GM23338 (cell line): ENCODE measurements around the gene CDC42EP5. TPM values are rescaled to one million over a fixed set of nuclear protein-coding genes. Genes with fewer than 3 reads are reported as not detected.

Experiments
- ATAC-seq: fragments of 200-7000 bp; cut with Tn5 transposase; 3 replicates; pipeline ENCODE4 v1.9.1; 2020
- DNase-seq: peaks from one replicate; pipeline ENCODE4 v3.0.0-alpha.2; 2015; ENCODE audit warnings: low spot score
- H2AFZ ChIP-seq: fragments of 200-600 bp; sonication (generic); 2 replicates; pipeline ENCODE4 v1.8.0; 2016; ENCODE audit warnings: antibody characterized with exemption, mild to moderate bottlenecking, moderate library complexity
- H3F3A ChIP-seq: fragments of 200-600 bp; sonication (generic); replicated peaks from 2 replicates; pipeline ENCODE4 v1.8.0; 2017; ENCODE audit warnings: antibody characterized with exemption, mixed run types, low read depth
- H3K27ac ChIP-seq: fragments of 200-600 bp; sonication (generic); 2 replicates; pipeline ENCODE4 v1.6.1; 2016; ENCODE audit warnings: low read depth
- H3K27me3 ChIP-seq: fragments of 200-600 bp; sonication (generic); 2 replicates; pipeline ENCODE4 v1.8.0; 2016; ENCODE audit warnings: mild to moderate bottlenecking, mixed run types, moderate library complexity; ENCODE audit not compliant: insufficient read depth
- H3K36me3 ChIP-seq: fragments of 200-600 bp; sonication (generic); 2 replicates; pipeline ENCODE4 v1.8.0; 2016; ENCODE audit warnings: mild to moderate bottlenecking; ENCODE audit not compliant: insufficient read depth
- H3K4me1 ChIP-seq: fragments of 200-600 bp; sonication (generic); 2 replicates; pipeline ENCODE4 v1.8.0; 2016; ENCODE audit warnings: mild to moderate bottlenecking, moderate library complexity; ENCODE audit not compliant: insufficient read depth
- H3K4me2 ChIP-seq: fragments of 200-600 bp; sonication (generic); 2 replicates; pipeline ENCODE4 v1.7.1; 2017; ENCODE audit warnings: mixed run types
- H3K4me3 ChIP-seq: fragments of 200-600 bp; sonication (generic); 2 replicates; pipeline ENCODE4 v1.6.1; 2016; ENCODE audit warnings: mixed run types
- H3K79me2 ChIP-seq: fragments of 200-600 bp; sonication (generic); replicated peaks from 2 replicates; pipeline ENCODE4 v1.8.0; 2017; ENCODE audit warnings: mild to moderate bottlenecking; ENCODE audit not compliant: insufficient read depth
- H3K9me2 ChIP-seq: fragments of 200-600 bp; sonication (generic); 2 replicates; pipeline ENCODE4 v1.8.0; 2017; ENCODE audit not compliant: insufficient read depth
- H4K20me1 ChIP-seq: fragments of 200-600 bp; sonication (generic); replicated peaks from 2 replicates; pipeline ENCODE4 v1.8.0; 2017; ENCODE audit warnings: mild to moderate bottlenecking; ENCODE audit not compliant: insufficient read depth
- H3K27ac Mint-ChIP-seq: 2 replicates; pipeline ENCODE4 v1.8.0; 2020; ENCODE audit warnings: inconsistent platforms, mild to moderate bottlenecking, moderate library complexity, mixed read lengths
- H3K27me3 Mint-ChIP-seq: 3 replicates; pipeline ENCODE4 v1.8.0; 2022; ENCODE audit warnings: low read depth, mild to moderate bottlenecking, moderate library complexity, mixed read lengths, inconsistent platforms; ENCODE audit not compliant: insufficient read depth, poor library complexity
- H3K36me3 Mint-ChIP-seq: 3 replicates; pipeline ENCODE4 v1.8.0; 2021; ENCODE audit warnings: low read depth, mild to moderate bottlenecking, inconsistent platforms, moderate library complexity, mixed read lengths
- H3K4me1 Mint-ChIP-seq: 3 replicates; pipeline ENCODE4 v1.8.0; 2020; ENCODE audit warnings: mild to moderate bottlenecking, inconsistent platforms, mixed read lengths
- H3K4me3 Mint-ChIP-seq: 3 replicates; pipeline ENCODE4 v1.8.0; 2021; ENCODE audit warnings: moderate library complexity, mild to moderate bottlenecking, inconsistent platforms, mixed read lengths
- H3K9me3 Mint-ChIP-seq: 3 replicates; pipeline ENCODE4 v1.8.0; 2020; ENCODE audit warnings: moderate library complexity, mild to moderate bottlenecking, inconsistent platforms, mixed read lengths
- POLR2AphosphoS5 ChIP-seq: IDR thresholded peaks from 2 replicates; pipeline ENCODE4 v1.6.1; 2016; ENCODE audit warnings: antibody characterized with exemption, low read depth
- STAT1 ChIP-seq: IDR thresholded peaks from one replicate; pipeline ENCODE4 v1.6.1; 2016; ENCODE audit warnings: antibody characterized with exemption; ENCODE audit not compliant: unreplicated experiment
- ZNF331 ChIP-seq: fragments of 250-450 bp; sonication (Bioruptor Pico); IDR thresholded peaks from 2 replicates; pipeline ENCODE4 v1.5.0; 2020; ENCODE audit warnings: low read depth, mild to moderate bottlenecking, moderate library complexity
- polyA plus RNA-seq: library from polyadenylated mRNA; unstranded; fragments of >200 nt; fragmentation: Nextera tagmentation; extraction: Ambion mirVana; gene quantifications from 2 replicates; pipeline ENCODE4 v1.2.1, GENCODE V29; 2016
- total RNA-seq: library from RNA; depleted of rRNA; stranded (reverse); fragments of >200 nt; shearing (Covaris generic); gene quantifications from 2 replicates; pipeline ENCODE4 v1.2.3, GENCODE V29; 2014
- TF ChIP-seq, protein P1 (sequence below): fragments of 250-450 bp; sonication (Bioruptor Pico); IDR thresholded peaks from 2 replicates; pipeline ENCODE4 v1.5.0; 2020; ENCODE audit warnings: mild to moderate bottlenecking, moderate library complexity

Gene CDC42EP5
- total and polyA plus RNA-seq, 2 experiments from 2014 or later: 1.4 to 3.4 TPM

DNA sequence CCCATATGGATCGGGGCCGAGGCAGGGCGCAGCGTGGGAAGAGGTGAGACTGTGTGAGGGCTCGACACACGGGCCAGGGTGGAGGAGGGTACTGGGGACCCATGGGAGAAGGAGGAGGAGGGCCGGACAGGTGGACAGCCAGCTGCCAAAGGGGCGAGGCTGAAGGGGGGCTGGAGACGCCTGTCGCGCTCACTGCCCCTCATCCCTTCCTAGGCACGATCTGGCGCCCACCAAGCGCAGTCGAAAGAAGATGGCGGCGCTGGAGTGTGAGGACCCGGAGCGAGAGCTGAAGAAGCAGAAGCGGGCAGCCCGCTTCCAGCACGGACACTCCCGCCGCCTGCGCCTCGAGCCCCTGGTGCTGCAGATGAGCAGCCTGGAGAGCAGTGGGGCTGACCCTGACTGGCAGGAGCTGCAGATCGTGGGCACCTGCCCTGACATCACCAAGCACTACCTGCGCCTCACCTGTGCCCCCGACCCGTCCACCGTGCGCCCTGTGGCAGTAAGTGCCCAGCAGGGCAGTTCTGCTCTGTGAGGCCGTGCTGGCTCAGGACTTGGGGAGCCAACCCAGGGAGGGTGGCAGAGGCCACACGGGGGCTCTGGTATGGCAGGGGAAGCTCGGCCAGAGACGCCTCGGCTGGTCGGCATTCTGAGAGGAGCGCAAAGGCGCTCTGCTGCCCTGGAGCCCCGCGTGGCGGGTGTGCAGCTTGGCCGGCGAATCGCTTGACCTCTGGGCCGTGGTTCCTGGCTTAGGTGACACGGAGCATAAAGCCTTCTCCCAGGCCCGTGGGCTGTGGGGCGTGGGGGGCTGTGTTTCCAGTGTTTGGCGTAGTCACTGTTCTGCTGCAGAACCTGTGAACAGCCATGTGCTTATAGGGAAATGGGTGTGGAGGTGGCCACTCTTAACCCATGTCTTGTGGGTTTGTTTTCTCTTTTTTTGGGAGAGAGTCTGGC is 16.4 kb downstream of the CDC42EP5 start:
- Mint-ChIP-seq H3K36me3 (peaks cover 86% of the 10 kb centered on the region), H3K27ac (no peak overlapping the region), H3K4me3 (no peak overlapping the region), H3K4me1 (peaks cover 7% of the 10 kb centered on the region; the same call in 2 of the 3 replicates), H3K27me3 (peaks cover 12% of the 10 kb centered on the region), H3K9me3 (no peaks in the 10 kb centered on the region)
- TF ChIP-seq, protein P1, sequence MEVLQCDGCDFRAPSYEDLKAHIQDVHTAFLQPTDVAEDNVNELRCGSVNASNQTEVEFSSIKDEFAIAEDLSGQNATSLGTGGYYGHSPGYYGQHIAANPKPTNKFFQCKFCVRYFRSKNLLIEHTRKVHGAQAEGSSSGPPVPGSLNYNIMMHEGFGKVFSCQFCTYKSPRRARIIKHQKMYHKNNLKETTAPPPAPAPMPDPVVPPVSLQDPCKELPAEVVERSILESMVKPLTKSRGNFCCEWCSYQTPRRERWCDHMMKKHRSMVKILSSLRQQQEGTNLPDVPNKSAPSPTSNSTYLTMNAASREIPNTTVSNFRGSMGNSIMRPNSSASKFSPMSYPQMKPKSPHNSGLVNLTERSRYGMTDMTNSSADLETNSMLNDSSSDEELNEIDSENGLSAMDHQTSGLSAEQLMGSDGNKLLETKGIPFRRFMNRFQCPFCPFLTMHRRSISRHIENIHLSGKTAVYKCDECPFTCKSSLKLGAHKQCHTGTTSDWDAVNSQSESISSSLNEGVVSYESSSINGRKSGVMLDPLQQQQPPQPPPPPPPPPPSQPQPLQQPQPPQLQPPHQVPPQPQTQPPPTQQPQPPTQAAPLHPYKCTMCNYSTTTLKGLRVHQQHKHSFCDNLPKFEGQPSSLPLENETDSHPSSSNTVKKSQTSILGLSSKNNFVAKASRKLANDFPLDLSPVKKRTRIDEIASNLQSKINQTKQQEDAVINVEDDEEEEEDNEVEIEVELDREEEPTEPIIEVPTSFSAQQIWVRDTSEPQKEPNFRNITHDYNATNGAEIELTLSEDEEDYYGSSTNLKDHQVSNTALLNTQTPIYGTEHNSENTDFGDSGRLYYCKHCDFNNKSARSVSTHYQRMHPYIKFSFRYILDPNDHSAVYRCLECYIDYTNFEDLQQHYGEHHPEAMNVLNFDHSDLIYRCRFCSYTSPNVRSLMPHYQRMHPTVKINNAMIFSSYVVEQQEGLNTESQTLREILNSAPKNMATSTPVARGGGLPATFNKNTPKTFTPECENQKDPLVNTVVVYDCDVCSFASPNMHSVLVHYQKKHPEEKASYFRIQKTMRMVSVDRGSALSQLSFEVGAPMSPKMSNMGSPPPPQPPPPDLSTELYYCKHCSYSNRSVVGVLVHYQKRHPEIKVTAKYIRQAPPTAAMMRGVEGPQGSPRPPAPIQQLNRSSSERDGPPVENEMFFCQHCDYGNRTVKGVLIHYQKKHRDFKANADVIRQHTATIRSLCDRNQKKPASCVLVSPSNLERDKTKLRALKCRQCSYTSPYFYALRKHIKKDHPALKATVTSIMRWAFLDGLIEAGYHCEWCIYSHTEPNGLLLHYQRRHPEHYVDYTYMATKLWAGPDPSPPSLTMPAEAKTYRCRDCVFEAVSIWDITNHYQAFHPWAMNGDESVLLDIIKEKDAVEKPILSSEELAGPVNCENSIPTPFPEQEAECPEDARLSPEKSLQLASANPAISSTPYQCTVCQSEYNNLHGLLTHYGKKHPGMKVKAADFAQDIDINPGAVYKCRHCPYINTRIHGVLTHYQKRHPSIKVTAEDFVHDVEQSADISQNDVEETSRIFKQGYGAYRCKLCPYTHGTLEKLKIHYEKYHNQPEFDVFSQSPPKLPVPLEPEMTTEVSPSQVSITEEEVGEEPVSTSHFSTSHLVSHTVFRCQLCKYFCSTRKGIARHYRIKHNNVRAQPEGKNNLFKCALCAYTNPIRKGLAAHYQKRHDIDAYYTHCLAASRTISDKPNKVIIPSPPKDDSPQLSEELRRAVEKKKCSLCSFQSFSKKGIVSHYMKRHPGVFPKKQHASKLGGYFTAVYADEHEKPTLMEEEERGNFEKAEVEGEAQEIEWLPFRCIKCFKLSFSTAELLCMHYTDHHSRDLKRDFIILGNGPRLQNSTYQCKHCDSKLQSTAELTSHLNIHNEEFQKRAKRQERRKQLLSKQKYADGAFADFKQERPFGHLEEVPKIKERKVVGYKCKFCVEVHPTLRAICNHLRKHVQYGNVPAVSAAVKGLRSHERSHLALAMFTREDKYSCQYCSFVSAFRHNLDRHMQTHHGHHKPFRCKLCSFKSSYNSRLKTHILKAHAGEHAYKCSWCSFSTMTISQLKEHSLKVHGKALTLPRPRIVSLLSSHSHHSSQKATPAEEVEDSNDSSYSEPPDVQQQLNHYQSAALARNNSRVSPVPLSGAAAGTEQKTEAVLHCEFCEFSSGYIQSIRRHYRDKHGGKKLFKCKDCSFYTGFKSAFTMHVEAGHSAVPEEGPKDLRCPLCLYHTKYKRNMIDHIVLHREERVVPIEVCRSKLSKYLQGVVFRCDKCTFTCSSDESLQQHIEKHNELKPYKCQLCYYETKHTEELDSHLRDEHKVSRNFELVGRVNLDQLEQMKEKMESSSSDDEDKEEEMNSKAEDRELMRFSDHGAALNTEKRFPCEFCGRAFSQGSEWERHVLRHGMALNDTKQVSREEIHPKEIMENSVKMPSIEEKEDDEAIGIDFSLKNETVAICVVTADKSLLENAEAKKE (CRISPR knock-in tag): no peak
- TF ChIP-seq ZNF331 (no peak), STAT1 (no peak), POLR2AphosphoS5 (no peak)
- no peak overlapping the region for H3K4me3 ChIP-seq
- H3K27me3 ChIP-seq: no peaks in the 10 kb centered on the region
- H3K79me2 ChIP-seq: peaks cover 15% of the 10 kb centered on the region
- no peak overlapping the region for H2AFZ ChIP-seq
- H4K20me1 ChIP-seq: peaks cover 16% of the 10 kb centered on the region; the same call in 1 of the 2 replicates
- H3K4me2 ChIP-seq: no peak overlapping the region
- H3K27ac ChIP-seq: no peak overlapping the region
- peaks cover 41% of the 10 kb centered on the region for H3K36me3 ChIP-seq
- ATAC-seq: no peak
- DNase-seq: no peak
- peaks cover under 1% of the 10 kb centered on the region; the same call in 1 of the 2 replicates for H3K4me1 ChIP-seq
- H3K9me2 ChIP-seq: no peaks in the 10 kb centered on the region
- no peaks in the 10 kb centered on the region for H3F3A ChIP-seq
